ENCODE measurements around the gene PALLD.
A peak's percentile ranks its signal among the peaks of the same experiment; 100 is the strongest.

PALLD gene

DNA sequence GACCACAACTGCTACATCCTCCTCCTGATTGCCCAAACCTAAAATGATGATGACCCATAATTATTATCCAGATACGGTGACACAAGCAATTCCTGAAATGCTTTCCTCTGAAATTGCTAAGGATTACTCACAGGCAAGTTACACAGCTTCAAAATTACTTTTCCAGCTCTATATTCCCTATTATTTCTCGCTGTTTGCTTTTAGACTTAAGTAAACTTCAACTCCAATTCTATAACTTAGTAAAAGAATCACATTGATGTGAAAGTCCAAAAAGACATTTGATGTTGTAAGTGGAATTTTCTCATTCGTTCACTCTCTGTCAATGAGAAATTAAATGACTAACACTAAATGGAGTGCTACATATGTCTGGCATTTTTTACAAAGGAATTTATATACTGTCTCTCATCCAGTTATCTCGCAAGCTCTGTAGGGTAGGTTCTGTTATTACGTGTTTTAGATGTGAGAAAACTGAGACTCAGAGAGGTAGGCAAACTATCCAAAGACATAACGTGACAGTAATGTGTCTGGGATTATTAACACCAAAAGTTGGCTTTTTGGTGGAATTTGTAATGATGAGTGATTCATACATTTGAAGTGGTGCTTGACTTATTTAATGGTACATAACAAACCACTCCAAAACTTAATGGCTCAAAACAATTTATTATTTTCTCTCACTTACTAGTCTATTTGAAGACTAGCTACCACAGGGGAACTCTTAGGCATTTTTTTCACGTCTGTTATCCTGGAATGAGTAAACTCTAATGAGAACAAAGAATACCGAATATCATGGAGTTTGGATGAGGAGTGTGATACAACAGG lies 31.5 kb downstream of the PALLD start:
- DNase-seq: no peak

DNA sequence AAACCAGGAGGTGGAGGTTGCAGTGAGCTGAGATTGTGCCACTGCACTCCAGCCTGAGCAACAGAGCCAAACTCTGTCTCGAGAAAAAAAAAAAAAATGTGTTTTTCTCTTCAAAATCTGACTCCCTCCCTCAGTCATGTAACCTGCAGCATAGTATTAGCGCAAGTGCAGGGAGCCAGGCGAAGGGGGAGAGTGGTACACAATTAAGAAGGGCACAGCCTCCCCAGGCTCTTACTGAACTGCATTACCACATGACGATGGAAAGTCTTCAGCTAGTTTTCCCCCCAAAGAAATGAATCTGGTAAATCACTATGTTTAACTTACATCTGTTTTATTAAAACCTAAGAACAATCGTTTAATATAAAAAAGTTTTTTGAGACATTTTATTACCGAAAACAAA lies 32.4 kb downstream of the PALLD start:
- DNase-seq: no peak

DNA sequence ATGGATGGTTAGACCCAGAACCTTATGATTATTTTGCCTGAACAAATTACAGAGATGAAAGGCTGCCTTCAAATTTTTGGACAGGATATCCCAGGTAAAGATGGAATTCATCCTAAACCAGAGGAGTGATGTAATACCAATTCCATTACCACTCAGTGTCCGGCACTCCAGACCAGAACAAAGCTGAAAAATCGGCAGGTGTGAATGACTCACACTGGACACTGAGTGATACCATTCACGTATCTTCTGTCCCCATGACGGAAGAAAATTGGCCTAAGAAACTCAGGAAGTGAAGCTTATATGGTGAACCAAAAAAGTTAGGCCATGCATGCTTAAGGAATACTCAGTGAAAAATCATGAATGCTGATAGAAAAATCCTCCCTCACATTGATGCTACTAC lies 34.5 kb downstream of the PALLD start:
- no peak for DNase-seq

DNA sequence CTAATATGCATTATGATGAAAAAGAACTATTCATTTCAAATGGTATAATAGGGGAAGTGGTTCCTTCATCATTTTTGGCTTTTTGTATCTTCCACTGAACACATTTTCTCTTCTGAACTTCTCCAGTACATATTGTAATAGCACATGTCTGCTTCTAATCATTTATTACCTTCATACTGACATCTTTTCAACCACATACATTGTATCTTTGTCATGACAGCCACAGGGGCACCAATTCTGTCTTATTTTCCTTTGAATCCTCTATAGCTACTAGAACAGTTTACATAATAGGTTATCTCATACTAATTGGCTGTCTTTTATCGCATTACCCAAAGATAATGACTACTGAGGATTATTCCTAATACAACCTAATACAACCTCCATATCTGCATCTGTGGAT lies 37.7 kb downstream of the PALLD start:
- no peak for DNase-seq

DNA sequence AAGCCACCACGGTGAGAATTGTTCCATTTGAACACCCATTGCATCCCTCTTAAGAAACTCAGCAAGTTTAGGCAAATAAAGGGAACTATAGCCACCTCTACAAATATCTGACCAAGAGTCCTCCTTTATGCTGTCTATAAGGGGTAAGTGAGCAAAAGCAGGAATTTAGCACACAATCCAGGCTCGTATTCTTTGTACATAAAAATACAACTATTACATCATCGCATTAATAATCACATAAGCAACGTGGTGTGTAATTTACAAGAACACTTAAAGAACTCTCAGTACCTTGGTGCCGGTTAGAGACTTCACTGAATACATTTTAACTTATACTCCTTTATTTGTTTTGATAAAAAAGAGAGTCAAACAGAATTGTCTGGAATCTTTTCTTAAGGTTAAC lies 38.8 kb downstream of the PALLD start:
- no peak for DNase-seq

DNA sequence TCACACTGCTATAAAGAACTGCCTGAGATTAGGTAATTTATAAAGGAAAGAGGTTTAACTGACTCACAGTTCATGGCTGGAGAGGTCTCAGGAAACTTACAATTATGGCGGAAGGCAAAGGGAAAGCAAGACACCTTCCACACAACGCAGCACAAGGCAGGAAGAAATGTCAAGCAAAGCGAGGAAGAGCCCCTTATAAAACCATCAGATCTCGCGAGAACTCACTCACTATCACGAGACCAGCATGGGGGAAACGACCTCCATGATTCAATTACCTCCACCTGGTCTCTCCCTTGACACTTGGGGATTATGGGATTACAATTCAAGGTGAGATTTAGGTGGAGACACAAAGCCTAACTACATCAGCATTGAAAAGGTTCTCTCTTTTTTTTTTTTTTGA lies 39.6 kb downstream of the PALLD start:
- no peak for DNase-seq

DNA sequence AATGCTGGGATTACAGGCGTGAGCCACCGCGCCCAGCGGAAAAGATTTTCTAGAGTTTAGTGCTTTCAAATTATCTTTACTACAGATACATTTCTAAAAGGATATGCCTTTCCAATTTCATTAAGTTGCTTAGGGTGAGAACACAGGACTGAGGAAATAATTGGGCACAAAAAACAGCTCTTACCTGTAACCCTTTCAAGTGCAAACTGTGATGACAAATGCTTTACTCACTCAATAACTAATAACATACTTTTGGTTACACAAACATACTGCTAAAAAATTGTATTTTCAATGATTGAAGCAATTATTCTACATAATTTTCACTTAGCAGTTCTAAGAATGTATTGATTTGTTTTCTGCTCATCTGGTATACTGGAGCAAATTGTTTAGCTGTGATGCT lies 40.2 kb downstream of the PALLD start:
- DNase-seq: no peak

DNA sequence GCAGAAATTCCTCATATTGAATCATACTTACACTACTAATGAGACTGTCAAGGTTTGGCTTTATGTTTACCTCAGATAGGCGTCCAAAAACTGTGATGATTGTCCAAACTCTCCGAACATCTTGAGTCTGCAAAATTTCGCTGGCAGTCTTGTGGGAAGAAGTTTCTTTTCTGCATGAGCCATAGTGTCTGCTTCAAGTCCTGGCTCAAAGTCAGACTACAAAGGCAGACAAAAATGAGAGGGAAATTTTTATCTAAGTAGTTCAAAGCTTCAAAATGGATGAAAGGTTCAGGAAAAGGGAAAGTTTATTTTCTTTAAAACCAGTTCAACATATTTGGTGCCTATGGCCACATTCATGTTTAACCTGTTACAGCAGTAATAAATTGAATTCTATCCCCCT lies 40.7 kb downstream of the PALLD start:
- no peak for DNase-seq

DNA sequence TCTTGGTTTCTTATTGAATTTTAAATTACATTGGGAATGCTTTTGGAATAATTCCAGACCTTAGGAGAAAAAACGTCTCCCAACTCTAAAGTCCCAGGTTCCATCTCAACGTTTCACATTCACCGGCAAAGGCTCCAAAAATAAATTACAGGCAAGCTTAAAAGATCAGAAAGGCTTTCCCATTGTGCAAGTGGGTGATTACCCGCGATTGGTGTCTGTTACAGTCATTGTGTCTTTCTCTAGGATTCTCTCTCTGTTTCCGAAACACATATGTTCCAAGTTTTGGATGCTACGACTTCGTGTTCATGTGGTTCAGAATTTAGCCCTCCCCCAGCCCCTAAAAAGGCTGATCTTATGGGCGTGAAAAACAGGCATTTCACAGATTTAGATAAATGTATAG lies 41.8 kb downstream of the PALLD start:
- no peak for DNase-seq

DNA sequence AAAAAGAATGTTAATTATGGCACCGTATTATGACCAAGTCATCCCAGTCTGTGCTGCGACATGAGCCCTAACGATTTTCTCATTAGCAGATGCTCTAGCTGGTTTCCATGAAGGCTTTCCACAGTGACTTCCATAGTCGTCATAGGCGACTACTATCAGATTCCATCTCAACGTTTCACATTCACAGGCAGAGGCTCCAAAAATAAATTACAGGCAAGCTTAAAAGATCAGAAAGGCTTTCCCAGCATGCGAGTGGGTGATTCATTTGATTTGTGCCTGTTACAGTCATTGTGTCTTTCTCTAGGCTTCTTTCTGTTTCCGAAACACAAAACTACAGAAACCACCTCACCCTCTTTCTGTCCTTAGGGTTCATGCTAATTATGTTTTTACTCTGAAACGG lies 43.2 kb downstream of the PALLD start:
- DNase-seq: no peak

DNA sequence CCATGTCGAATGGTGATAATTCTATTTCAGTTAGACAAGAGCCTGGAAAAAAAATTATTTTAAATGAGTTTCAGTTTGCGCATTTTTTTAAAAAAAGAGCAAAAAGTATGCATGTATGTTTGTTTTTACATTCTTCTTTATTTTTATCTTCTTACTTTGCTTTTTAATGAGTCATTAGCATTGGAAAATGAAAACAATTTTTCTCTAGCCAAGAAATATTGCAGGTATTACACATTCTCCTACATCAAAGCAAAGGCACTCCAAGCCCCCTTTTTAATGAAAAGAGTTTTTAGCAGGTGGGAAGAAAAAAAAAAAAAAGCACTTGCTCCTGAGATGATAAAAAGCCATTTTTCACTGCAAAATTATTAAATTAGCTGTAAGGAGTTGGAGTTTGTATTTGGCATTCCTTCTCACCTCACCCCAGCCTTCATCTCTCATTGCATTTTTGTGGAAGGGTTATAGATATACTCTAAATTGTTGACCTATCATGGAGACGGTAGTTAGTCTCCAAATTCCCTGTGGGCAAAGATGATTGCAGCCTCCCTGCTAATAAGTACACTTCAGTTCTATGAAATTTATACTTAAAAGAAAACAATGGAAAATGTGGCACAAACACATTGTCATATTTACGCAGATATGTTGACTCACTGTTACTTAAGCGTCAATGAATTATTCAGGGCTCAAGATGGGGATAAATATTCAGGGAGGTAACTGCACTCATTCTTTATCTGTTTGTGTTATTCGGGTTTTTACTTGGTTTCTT lies 43.8 kb downstream of the PALLD start:
- no peak for DNase-seq

DNA sequence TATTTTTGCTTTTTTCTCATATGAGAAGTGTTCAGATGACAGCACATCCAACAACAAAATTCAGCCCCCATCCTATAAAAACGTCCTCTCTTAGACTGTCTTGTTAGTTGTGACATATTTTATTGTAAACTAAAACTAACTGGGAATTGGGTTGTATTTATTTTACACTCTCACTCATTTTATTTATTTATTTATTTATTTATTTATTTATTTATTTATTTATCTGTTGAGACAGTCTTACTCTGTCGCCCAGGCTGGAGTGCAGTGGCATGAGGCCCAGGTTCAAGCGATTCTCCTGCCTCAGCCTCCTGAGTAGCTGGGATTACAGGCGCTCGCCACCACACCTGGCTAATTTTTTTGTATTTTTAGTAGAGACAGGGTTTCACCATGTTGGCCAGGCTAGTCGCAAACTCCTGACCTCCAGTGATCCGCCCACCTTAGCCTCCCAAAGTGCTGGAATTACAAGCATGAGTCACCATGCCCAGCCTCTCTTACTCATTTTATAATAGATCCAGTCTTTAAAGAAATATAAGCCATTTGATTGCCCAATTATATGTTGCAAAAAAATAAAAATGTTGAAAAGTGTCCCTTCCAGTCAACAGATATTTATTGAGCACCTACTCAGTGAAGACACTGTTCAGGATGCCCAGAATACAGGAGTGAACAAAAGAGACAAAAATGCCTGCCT lies 44.6 kb downstream of the PALLD start:
- DNase-seq: no peak

DNA sequence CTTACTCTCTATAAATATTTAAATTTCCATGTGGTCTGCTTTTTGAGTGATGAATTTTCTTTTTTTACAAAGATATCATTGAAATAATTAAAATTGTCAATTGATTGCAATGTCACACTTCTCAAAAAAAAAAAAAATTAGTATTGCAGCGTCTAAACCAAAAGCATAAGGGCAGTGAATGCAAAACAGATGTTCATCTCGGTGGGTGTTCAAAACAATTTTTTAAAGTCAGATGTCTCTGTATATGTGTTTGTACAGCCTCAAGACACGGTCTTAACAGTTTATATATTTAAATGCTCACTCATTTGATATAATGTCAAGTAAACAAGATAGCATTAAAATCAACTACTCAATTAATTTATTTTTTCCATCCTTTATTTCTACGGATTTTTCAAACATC lies 52.3 kb downstream of the PALLD start:
- DNase-seq: no peak

DNA sequence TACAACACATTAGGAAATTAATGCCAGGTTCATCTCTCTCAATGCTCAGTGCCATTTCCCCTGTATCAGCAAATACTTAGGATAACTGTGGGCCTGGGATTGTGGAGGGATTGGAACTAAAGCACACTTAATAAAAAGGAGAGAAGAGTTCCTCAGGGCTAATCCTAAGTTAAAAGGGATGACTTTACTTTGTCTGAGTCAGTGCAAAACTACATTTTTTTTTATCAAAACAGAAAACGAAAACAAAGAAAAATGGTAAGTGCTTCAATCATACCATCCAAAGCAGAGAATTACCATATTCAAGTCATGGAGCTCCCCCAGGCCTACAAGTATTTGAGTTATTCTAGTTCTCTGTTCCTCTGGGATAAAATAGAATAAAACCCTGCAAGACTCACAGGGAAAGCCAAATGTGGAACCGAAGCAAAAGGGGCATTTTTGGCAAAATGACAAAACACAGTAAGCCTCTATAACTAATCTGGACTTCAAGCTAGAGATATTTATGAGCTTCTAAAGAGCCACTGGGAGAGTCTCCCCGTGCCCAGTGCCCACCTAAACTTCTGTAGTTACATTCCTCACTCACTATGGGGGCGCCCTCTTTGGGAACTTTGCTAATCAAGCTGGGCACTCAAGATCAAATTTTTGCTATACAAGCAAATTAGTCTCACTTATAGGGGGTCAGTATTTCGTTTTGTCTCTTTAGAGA lies 53.4 kb downstream of the PALLD start:
- DNase-seq: no peak

DNA sequence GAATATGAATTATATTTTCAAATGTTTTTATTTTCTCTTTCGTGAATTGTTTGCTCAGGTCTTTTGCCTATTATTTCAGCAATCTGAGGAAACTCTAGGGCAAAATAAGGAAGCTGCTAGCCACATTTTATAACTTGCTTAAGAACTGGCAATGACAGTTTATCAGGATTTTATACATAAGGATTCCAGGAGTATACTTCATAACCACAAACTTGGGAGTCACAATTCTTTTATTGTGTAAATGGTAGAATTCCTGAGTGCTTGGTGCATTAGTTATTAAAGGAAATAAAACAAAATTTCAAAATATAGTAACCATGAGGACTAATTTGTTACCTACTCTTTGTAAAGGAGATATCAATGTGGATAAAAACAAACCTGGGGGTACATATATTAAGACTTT lies 54.4 kb downstream of the PALLD start:
- no peak for DNase-seq

DNA sequence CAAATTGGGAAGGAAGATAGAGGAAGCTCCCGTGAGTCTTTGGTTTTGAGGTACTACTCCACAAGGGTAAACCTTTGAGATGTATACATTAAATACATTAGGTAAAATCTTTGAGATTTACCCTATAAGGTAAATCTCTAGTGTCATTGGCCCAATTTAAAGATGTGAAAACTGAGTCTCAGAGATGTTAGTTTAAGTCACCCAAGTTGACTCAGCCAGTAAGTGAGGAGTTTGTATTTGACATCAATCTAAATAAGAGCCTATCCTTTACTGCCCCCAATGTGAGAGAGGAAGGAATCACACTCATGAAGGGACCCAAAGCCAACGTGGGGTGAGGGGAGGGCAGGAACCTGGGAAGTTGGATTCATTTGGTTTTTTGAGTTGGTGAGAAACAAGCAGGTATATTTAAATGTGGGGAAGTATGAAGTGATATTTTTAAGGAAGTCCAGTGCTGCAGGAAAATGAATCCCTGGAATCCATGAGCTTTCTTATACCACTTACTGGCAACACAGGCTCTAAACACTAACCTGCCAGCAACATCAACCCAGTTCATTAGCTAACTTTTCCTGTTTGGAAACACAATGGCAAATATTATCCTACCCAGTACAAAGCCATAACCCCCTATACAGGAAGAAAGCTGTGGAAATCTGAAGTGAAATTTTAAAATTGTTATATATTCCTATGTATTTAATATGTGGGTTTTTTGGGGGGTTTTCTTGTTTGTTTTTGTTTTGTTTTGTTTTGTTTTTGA lies 55.3 kb downstream of the PALLD start:
- DNase-seq: peak; percentile 21 to 38

DNA sequence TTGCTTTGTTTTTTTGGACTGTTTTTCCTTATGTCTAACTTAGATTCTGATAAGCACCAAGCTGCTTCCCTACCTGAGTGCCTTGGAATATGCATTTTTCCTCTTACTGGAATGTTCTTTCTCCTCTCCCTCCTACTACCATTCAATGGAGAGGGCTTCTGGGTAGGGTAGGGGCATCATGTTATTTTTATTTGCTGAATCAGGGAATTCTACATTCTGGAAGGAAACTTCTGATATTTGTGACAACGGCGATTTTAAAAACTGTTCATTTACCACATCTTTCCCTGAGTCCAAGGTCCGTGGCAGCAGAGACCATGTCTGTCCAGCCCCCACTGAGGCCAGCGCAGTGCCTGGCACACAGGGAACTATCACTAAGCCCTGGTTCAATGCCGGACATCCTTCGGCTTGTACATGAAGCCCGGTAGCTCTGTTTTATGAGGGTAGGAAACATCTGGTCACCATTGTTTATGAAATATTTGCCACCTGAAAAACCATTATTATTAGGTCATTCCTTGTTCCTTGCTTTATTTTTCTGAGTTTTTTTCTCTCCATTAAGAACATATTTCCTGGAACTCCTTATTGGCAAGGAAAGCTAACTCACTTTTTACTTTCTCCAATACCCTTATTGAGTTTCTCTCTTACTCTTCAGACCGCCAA lies 57.0 kb downstream of the PALLD start:
- DNase-seq: no peak

DNA sequence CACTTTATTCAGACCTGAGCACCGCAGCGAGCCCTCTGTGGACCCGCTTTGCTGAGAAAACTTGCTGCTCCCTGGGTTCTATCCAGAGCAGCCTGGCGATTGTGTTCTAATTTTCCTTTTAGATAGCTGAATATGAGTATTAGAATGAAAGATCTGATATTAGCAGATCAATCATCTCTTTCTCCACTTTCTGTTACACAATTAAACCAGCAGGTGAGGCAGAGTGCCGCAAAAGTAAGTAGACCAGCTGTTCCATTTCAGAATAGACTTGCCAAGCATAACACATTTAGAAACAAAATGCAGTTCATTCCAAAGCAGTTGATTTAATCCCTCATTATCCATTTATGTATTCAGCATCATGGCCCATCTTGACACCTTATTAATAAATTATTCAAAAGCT lies 58.6 kb downstream of the PALLD start:
- no peak for DNase-seq

DNA sequence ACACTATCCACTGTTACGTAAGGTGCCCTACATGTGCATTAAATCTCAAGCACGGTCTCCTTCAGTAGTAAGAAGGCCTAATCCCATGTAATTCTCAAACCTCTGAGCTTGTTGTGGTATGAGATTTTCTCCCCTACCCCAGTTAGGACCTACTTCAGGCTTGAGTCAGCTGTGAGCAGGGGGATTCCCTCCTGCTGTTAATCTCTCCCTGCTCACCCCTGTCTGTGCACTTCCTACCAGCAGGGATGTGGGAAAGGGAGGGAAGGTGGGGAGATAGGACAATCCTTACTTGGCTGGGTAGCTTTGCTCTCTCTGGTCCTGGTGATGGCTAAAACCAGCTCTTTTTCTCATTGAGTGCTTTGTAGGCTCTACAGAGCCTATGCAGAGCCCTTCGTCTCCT lies 60.8 kb downstream of the PALLD start:
- no peak for DNase-seq

DNA sequence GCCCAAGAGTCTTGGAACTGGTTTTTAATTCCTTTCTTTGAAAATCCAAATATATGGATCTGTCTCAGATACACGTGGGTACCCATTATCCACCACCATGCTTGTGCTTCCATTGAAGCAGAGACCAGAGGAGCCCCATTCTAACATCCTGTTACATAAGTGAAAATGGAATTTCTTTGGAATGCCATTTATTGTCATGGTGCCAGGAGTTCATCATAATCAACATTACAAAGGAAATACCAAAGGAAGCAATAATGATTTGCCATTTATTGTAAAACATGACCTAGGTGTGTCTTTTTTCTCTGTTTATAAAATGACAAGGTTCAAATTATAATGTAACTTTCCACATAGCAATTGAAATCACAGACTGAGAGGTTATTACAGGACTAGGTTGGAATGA lies 61.7 kb downstream of the PALLD start:
- no peak for DNase-seq

DNA sequence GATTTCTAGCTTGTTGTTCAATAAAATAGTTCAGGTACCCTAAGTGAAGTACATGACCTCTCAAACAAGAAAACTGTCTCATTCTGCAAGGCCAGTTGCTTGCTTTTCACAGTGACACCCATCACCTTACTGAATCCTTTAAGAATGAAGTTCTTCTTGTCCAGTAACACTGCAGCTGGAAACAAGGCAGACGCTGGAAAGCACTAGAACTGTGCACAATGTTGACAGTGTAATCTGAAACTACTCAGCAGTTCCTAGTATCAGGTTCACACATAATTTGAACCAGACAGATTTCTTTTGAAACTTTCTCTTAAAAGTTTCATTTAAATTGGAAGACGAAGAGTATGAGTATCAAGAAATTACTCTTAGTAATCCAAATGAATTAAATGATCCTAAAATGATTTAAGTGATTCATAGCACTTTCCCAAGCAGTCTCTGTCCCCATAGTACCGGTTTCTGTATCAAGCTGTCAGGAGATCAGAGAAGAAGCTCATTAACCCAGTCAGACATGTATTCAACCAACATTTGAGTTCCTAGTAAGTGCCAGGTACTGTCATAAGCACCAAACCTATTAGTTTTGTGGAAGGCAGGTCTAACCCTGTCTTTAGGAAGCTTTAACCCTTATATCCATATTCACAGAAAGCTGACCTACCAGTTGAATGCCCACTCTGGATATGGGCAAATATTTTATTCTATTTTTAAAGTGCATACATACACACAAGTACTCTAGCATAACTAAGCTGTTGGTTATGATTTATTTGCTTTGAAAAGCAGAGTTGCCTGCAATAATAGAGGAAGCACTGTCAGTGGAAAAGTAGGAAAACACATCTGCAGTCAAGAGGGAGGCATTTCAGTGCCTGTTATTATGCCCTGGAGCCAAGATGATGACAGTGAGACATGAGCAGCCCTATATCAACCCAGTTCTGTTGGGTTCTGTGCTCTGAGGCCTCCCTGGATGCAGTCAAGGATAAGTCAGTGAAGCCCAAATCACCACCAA lies 63.6 kb downstream of the PALLD start:
- DNase-seq: no peak
